Measurements from ENCODE around the gene SLC25A24.
"Not testable (repeated sequence)": the region's sequence is repeated elsewhere in the genome, so short reads cannot be mapped to it uniquely, and the experiment has no call there.

DNA sequence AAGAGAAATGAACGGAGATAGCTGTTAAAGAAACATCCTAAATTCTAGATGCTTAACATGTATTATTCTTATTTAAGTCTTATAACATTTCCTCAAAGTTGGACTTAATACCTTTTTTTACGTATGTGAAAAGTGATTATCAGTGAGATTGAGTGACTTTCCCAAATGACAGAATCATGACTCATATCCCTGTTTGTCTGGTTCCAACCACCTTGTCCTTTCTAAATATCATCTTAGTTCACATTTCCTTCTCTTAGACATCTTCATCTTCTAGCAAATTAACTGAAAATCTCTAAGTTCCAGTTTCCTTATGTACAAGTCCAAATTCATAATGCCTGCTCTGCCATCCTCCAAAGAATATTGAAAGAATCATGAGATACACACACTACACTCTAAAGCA is 16.9 kb upstream of the SLC25A24 start:
- TF ChIP-seq CTCF, POLR2A (IDR thresholded peaks at IDR 0.05): not testable (repeated sequence)
